NCI-H187 (cell line): ENCODE data around the gene TANC1.

Experiments
- DNase-seq, 2 experiments: peaks; one replicate each; lab custom pipeline; 2025; lab: John Stamatoyannopoulos, UW

The TANC1 gene

DNA sequence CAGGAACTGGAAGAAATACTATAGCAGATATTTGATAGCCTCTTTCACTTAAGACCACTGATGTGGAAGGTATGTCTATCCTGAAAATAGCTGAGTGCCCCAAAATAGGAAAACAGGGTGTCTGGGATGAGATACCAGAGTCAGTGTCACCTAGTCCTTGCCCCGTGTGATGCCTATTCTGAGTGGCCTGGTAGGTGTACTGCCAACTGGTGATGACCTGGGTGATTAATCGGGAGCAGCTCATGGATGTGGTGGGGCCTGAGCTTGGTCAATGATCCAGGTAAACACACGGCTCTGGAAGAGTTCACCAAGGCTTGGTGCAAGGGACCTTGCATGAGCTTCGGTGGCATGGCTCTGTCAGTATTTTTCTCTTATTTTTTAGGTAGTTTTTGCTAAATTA lies 95.2 kb downstream of the TANC1 start:
- no peak for DNase-seq

DNA sequence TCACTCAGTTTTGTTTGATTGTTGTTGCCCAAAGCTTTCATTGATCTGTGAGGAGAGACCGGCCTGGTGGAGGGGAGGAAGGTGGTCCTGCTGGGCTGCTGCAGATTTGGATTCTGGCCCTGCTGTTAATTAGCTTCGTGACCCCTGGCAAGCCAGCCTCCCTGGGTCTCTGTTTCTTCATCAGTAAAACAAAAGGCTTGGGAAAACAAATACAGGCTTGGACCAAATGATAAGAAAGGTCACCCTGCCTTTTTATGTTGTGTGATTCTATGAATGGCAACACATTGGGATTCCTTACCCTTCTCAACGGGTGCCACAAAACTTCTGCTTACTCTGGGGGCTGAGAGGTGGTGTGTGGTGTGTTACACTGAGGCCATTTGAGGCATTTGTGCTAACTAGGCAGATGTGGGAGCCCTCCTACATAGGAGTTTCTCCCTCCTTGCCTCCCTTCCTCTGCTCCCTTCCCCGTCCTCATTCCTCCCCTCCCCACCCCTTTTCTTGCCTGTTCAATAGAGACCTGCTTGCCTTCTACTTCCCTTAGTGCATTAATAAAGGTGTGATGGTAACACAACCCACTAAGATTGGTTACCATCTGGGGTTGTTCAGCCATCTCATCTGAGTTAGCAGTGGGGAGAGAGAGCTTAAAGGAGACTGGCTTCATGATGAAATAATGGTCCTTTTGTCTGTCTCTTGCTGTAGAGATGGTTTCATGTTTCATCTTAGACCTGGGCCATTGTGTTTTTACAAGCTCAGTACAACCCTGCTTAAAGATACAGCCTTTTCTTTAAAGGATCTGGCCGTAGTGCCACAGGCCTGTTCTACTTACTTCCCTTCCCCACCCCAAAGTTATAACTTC lies 96.2 kb downstream of the TANC1 start:
- DNase-seq, result no peak

DNA sequence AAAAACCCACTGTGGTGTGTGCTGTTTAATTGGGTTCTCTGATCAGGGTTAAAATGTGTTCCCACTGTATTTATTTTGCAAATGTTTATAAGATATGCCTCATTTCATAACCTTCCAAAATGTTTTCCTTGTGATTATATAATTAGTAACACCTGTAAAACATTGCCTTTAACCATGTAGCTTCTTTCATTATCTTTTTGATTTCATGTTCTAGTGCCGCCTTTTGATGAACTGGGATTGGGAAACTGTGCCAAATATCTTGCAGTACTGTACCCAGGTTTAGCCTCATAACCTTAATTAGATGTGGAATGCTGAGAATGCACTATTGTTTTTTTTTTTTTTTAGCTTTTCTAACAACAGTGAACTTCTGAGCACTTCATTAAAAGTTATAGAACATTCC lies 96.9 kb downstream of the TANC1 start:
- DNase-seq, result no peak

DNA sequence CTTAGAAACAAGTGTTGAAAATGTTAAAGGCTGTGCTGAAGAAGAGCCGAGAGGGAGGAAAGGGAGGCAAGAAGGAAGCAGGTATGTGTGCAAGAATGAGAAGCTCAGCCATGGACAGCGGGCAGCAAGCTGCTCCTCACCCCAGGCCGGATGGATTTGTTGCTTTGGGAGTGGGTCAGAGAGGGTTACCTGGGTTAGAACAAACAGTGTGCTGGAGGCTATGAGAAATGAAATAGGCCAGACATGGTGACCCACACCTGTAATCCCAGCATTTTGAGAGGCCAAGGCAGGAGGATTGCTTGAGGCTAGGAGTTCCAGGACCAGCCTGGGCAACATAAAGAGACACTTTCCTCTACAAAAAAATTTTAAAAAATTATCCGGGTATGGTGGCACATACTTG lies 97.5 kb downstream of the TANC1 start:
- DNase-seq, result no peak

DNA sequence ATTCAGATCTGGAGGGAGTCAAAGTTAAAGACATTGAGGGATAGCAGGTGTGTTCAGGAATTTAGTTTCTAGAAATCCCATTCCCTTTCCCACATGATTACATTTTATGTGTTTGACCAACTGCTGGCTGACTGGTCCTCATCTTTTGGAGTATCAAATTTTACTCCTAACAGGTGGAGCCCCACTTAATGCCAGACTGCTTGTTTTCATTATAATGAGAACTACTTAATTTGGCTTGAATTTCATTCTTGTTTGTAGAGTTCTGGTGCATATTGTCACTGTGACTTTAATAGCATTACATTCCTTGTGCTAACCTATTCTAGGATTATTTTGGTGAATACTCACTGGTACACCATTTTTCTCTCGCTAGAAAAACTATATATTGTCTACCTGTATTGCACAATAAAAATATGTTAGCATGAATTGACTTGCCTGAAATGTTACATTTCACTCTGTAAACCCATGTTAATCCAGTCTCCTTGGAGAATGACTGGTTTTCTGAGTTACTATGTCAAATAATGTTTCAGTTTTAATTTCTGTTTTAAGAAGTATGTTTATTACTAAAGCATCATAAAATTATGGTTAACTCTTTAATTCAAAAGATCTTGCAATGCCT lies 98.2 kb downstream of the TANC1 start:
- no peak for DNase-seq

DNA sequence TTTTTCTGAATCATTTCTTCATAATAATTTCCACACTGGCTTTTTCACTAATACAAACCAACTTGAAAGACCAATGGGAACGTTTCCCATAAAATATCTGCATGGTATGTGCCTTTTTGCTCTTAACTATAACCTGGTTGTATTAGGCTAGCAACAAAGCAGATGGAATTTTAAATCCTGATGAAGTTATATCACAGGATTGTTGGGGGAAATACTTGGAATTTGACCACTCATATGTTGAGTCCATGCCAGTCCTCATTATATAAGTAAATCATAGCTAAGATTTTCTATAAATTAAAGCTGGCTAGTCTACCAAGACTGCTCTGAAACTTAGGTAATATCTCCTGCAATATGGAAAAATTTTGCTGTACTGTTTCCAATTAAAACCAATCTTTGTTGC lies 99.5 kb downstream of the TANC1 start:
- no peak for DNase-seq

DNA sequence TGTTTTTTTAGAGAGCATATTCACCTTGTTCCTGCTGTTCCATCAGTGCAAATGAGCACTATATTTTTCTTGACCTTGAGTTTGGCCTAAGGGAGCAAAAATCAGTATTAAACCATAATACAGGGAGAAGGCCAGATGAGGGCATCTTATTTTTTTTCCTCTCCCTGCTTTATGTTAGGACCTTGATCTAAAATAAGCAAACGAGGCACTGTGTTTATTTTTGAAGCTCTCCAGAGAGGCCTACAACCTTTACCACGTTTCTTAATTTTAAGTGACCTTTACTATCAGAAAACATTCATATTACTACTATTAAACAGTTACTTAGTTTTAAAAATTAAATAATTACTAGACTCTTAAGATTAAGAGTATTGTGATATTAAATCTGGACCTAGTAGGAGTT lies 100.8 kb downstream of the TANC1 start:
- no peak for DNase-seq

DNA sequence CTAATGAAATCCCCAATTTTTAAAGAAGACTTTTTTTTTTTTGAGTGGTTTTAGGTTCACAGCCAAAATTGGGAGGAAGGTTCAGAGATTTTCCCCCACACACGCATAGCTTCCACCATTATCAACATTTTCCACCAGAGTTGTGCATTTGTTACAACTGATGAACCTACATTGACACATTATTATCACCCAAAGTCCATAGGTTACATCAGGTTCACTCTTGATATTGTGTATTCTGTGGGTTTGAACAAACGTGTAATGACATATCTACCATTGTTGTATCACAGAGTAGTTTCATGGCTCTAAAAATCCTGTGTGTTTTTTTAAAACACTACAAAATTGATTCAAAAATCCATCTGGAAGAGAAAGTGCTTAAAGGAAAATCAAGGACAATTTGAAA lies 101.8 kb downstream of the TANC1 start:
- DNase-seq, result no peak

DNA sequence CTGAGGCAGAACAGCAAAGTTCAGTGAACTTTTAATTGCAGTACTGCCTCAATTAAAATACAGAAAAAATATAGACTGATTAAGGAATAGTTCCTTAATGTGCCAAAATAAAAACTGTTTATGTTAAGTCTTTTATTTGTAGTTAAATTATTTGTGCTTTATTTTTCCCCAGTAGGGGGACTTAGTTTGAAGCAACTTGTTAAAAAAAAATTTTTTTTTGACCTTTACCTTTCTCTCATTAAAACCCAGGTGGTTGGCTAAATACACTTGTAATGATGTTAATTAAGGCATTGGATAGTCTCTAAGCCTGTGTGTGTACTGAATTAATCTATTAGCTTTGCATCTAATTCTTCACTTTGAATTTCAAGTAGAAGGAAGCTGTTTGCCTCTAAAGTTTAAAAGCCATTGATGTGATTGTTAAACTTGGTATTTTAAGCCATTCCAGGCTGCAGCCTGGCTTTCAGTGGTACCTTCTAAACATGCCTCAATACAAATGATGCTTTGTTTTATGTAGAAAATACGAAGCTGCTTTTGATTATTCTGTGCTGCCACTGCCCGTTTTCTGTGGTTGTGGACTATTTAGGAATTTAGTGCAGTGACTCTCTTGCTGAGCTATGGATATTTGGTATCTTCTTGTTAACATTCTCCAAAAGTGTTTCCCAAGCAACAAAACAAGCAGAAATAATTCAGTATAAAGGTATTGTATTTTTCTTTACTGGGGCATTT lies 102.9 kb downstream of the TANC1 start:
- no peak for DNase-seq

DNA sequence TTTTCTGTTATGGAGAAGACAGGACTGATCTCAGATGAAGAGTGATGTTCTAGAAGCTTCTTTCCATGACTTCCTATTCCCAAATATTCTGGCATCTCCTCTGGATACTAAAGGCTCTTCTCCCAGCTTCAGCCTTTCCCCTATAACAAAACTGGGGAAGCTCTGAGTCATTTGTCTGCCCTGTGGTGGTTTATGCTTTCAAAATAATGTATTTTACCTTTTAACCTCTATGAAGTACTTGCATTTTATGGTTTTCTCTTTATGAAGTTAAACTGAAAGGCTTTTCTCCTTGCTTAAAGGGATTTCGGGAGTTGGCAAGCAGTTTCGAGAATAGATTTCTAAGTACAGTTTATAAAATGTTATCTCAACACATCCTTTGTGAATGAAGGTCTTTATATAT lies 104.4 kb downstream of the TANC1 start:
- DNase-seq, result no peak

DNA sequence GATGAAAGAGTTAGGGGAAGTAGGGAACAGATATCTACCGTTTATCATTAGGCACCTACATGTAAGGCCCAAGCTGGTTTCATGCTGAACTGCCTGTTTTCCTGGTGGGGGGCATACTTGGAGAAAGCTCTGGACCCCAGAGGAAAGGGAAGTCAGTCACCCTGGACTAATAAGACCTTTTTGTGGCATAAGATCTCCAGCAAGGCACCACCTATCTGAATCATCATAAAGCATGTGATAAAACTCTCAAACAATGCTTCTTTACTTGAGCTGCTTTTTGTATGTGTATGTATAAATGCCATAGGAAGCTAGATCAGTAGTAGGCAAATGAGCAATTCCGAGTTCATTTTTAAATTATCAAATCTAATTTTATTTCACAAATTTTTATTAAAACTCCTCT lies 104.8 kb downstream of the TANC1 start:
- DNase-seq, result no peak

DNA sequence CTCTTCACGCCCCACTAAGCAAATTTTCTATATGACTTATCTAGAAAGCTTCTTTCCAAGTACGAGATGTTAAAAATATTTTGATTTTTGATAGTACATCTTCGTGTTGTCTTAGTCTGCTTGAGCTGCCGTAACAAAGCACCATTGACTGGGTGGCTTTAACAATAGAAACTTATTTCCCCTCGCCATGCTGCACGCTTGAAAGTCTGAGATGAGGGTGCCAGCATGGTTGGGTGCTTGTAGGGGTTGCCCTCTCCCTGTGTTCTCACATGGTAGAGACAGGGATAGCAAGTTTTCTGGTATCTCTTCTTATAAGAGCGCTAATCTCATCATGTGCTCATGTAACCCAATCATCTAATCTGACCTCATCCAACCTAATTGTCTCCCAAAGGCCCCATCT lies 106.2 kb downstream of the TANC1 start:
- no peak for DNase-seq

DNA sequence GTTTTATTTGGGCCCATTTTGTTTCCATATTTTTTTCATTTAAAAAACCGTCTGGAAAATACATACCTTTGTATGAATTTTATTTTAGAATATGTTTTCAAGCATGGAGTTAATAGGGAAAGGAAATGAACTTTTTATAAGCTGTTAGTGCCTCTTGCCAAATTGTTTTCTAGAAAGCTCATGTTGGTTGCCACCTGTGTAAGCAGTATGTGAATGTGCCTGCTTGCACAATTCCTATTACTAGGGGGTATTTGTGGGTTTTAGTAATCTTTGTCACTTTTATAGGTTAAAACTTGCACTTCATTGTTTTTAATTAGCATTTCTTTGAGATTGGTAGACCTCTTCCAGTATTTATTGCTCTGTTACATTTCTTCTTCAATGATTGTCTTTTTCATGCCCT lies 107.3 kb downstream of the TANC1 start:
- DNase-seq, result no peak

DNA sequence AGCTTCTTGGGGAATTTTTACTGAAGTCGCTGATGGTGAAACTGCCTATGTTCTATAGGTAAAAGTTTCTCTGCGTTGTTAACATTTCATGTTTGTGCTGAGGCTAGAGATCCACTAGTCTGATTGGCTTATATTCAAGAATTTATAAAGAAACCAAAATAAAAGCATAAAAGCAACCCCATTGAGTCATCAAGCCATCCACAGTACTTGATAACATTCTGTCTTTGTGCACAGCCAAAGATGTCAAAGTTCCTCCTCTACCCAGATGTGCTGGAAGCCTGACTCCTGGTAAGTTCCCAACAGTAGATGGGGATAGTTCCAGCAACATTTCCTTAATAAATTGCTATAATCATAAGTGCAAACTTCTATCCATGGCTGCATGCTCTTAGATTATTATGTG lies 107.8 kb downstream of the TANC1 start:
- DNase-seq, result no peak

DNA sequence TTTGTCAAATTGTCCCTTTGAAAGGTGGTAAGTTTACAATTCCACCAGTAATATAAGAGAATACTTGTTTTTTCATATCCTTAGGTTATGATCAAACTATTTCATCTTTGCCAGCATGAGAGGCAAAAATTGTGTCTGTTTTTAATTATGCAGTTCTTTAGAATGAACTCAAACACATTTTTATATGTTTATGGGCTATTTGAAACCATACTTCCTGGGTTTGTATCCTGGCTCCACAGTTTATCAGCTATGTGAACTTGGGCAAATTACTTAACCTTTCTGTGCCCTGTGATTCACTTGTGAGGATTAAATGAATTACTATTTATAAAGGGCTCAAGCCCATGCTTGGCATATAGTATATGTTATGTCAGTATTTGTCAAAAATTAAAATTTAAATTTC lies 109.4 kb downstream of the TANC1 start:
- no peak for DNase-seq

DNA sequence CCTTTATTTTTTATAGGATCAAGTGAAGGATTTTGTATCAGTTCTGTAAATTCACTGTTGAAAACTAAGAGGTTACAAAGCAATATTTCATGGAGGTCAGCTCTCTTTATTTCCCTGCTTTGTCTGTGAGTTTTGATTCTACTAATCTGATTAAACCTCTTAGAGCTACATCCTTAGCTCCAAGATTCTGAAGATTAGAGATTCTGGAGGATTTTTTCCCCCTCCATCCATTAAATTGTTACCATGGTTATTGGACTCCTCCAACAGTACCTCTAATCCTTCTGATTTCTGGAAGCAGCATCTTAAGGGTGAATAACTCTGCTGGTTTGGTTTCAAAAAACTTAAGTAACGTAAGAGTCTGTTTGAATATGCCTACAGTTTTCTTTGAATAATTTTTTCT lies 110.0 kb downstream of the TANC1 start:
- no peak for DNase-seq

DNA sequence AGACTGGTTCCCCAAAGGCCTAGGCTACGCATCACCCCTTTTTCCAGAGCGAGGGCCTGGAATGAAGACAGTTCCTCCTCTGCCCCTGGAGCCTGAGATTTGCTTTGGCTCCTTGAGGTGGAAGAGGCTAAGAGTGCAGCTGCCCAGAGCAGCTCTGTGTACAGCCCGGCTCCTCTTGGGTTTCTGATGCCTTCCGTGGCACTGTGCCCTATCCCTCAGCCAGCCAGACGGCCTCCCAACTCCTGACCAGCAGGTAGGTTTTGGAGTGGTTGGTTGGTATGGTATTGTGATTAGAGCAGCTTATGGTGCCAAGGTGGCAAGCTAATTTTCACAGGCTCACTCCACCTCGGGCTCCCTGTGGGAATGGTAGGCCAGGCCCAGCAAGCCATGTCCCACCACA lies 112.2 kb downstream of the TANC1 start:
- no peak for DNase-seq

DNA sequence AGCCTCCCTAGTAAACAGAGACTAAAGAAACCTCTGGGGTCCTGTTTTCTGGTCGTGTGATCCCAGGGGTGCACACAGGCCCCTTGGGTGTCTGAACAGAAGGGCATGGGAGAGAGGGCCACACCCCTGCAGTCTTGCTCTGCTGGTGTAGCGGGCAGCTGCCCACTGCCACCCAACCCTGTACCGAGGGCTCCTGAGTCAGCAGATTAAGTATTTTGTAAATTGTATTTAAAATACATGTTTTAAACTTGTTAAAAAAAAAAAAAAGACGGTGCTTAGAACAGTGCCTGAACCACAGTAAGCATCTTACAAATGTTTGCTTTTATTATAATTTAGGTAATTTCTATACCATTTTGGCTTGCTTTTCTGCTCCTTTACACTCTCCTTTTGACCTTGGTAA lies 113.7 kb downstream of the TANC1 start:
- DNase-seq, result no peak

DNA sequence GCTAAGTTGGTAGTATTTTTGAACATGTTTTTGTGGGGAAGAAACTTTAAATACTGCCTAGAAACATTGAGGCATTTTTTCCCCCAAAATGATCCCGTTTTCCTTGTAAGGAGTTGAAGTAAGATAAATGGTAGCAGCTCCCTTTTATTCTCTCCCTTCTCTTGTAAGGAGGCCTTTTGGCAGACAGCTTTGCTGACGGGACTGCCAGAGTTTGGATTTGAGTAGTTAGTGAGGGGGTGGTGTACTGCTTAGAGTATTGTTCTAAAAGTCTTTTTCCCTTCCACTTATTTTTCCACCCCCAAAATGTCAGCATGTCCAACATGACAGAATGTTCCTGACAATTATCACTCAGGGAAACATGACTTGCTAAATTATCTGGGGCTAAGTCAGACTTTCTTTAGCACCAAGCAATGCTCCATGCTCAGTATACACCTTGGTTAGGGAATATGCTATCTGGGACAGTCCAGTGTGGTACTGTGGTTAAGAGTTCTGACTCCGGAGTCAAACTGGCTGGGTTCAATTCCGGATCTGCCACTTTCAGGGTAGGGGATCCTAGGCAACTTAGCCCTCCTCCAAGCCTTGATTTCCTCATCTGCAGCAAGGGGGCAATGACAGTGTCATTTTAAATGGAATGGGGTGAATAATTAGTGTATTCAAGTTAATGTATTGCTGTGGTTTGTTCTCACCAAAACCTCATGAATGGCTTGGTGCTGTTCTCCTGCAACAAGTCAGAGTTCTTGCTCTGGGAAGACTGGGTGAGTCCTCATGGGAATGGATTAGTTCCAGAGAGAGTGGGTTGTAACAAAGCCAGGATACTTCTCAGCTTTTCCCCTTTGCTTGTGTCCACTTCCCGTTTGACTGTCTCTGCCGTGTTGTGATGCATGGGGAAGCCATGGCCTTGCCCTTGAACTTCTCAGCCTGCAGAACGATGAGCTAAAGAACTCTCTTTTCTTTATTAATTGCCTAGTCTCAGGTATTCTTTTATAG lies 116.2 kb downstream of the TANC1 start:
- DNase-seq, result no peak

DNA sequence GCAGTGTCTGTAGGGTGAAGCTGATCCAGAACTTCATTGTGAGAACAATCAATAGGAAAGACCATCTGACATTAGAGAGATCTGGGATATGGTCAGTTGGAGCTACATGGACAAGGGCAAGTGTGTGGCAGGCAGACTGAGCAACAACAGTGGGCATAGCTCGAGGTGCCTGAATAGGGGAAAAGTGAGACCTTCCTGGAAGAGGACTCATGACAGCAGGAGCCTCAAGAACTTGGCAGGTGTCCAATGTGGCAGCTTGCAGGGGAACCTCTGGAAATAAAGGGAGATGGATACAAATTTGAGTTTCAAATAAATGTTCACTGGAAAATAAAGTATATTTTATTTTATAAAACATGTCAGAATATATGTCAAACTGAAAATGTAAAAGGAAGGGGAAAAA lies 117.9 kb downstream of the TANC1 start:
- no peak for DNase-seq

DNA sequence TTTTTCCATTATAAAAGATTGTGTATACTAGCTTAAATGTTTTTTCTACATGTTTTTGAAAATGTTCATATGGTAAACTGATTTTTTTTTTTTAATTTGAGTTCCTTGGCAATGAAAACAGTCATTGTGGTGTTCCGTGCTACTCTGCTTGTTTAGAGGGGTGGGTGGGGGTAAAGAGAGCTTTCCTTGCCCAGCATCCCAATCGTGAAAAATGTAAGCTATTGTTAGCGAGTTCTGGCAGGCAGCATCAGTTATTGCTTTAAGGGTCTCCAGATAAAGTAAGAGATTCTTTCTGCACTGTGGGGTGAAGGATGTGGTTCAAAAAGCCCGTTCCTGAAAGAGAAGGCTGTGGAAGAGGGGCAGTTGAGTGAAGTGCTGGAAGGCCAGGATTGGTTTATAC lies 118.4 kb downstream of the TANC1 start:
- no peak for DNase-seq

DNA sequence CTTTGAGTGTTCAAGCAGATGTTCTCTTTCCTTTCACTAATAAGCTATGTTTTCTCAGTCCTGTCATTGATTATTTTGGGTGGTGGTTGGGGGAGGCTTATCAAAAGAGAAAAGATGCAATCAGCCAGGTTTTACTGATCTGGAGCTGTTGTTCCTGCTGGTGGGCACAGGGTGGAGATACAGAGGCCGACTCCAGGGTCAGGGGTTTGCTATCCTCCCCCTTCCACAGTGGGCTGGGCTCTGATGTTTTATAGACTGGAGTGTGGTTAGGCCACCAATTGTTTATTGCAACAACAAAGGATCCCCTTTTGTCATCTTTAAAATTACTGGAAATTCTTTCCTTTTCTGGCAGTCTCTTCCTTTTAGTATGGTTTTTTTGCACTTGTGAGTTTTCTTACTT lies 120.5 kb downstream of the TANC1 start:
- no peak for DNase-seq
